ENCODE results near the gene SLC4A1.

- no peak for TF ChIP-seq POLR2A (IDR thresholded peaks at IDR 0.05)
- TF ChIP-seq CTCF (IDR thresholded peaks at IDR 0.05), result no peak
Observed at GRCh38 chr17:44283344-44284023, 15.5 kb upstream of the SLC4A1 start.

All from breast epithelium (tissue), 3 donors.